Measurements from ENCODE around the gene CARM1.

CARM1 gene

GRCh38 chr19:10911579-10912363 is 40.4 kb downstream of the CARM1 start:
- DNase-seq, result no peak

- DNase-seq, result no peak
Observed at GRCh38 chr19:10912619-10913018, 41.3 kb downstream of the CARM1 start.

GRCh38 chr19:10913716-10914340 is 42.5 kb downstream of the CARM1 start:
- no peak for DNase-seq

GRCh38 chr19:10915130-10916091 is 44.1 kb downstream of the CARM1 start:
- DNase-seq, result no peak

GRCh38 chr19:10916602-10917001 is 45.2 kb downstream of the CARM1 start:
- no peak for DNase-seq

- DNase-seq, result no peak
Observed at GRCh38 chr19:10918359-10918758, 47.0 kb downstream of the CARM1 start.

- DNase-seq, result no peak
Observed at GRCh38 chr19:10919352-10920287, 48.3 kb downstream of the CARM1 start.

GRCh38 chr19:10920288-10920655 is 48.9 kb downstream of the CARM1 start:
- DNase-seq, result no peak

GRCh38 chr19:10920781-10921180 is 49.4 kb downstream of the CARM1 start:
- DNase-seq, result no peak

GRCh38 chr19:10921199-10921909 is 50.0 kb downstream of the CARM1 start:
- DNase-seq, result no peak

GRCh38 chr19:10921910-10922637 is 50.7 kb downstream of the CARM1 start:
- no peak for DNase-seq

GRCh38 chr19:10922638-10923014 is 51.3 kb downstream of the CARM1 start:
- no peak for DNase-seq

GRCh38 chr19:10923260-10924112 is 52.1 kb downstream of the CARM1 start:
- no peak for DNase-seq

GRCh38 chr19:10924597-10924996 is 53.2 kb downstream of the CARM1 start:
- DNase-seq, result no peak

- no peak for DNase-seq
Observed at GRCh38 chr19:10927730-10928562, 56.6 kb downstream of the CARM1 start.

- peak; percentile 92 to 94 for DNase-seq
Observed at GRCh38 chr19:10928563-10929401, 57.4 kb downstream of the CARM1 start, which contains the start of the genes TIMM29 and YIPF2. TSS of gene TIMM29 (plus strand) at chr19:10928811. CDS start at chr19:10928823, 12 bp downstream. TSS of gene YIPF2 (minus strand) at chr19:10928639. CDS start at chr19:10928410, 229 bp downstream.

GRCh38 chr19:10929402-10929794 is 58.0 kb downstream of the CARM1 start:
- no peak for DNase-seq
